SK-N-SH treated with all-trans-retinoic acid at 6 μM for 48 hours (cell line): ENCODE data around the gene SMCHD1.

ENCODE experiments used
- CREB5 ChIP-seq: fragments of 250-450 bp; sonication (Bioruptor Pico); IDR thresholded peaks from 2 replicates; pipeline ENCODE4 v1.5.1; 2020; ENCODE audit warnings: low read depth, mild to moderate bottlenecking, moderate library complexity
- POU6F1 ChIP-seq: fragments of 250-450 bp; sonication (Bioruptor Pico); IDR thresholded peaks from 2 replicates; pipeline ENCODE4 v1.8.0; 2021; ENCODE audit warnings: low read depth, mild to moderate bottlenecking, moderate library complexity, borderline replicate concordance
- SNAI2 ChIP-seq: fragments of 250-450 bp; sonication (Bioruptor Pico); IDR thresholded peaks from 2 replicates; pipeline ENCODE4 v1.5.0; 2020; ENCODE audit warnings: mild to moderate bottlenecking, moderate library complexity
- ZFP30 ChIP-seq: fragments of 450-650 bp; formaldehyde crosslinking; IDR thresholded peaks from 2 replicates; pipeline ENCODE4 v1.5.0; 2022; ENCODE audit warnings: mild to moderate bottlenecking, moderate library complexity

- TF ChIP-seq SNAI2 (CRISPR knock-in tag) (no peak), ZFP30 (CRISPR knock-in tag) (no peak), CREB5 (CRISPR knock-in tag) (no peak), POU6F1 (CRISPR knock-in tag) (no peak)
Measured at GRCh38 chr18:2780750-2781149, 125.2 kb downstream of the SMCHD1 start.
